GM12892 (cell line): ENCODE results near the gene SAMD4A.

Experiments
- POLR2A ChIP-seq: IDR thresholded peaks from 2 replicates; pipeline ENCODE4 v1.6.1; 2011; ENCODE audit warnings: low read depth, low read length, control low read depth
- POLR2AphosphoS5 ChIP-seq: IDR thresholded peaks from 2 replicates; pipeline ENCODE4 v1.6.1; 2011; ENCODE audit warnings: low read depth, low read length, control low read depth
- TAF1 ChIP-seq: IDR thresholded peaks from 2 replicates; pipeline ENCODE4 v1.6.1; 2011; ENCODE audit warnings: low read depth, mild to moderate bottlenecking, control low read depth, low read length, borderline replicate concordance

- no peak for TF ChIP-seq POLR2AphosphoS5
- no peak for TF ChIP-seq TAF1
- no peak for TF ChIP-seq POLR2A
Observed at GRCh38 chr14:54685286-54685845, 118.4 kb downstream of the SAMD4A start.
